Measurements from ENCODE around the gene ANKRD40CL.

Gene ANKRD40CL

DNA sequence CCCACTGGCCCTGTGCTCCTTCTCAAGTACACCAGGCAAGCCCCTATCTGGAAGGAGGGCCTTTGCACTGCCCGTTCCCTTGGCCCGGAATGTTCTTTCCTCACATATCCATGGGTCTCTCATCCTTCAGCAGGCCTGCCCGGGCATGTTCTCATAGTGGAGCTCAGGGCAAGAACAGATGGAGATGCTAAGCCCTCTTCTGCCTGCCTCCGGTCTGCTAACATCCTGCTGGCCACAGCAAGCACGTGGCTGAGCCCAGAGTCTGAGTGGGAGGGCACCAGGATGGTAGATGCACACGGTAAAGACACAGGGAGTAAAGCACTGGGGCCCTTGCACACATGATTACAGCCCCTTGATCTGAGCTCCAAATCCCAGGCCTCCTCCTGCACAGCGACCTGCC is 19.8 kb upstream of the ANKRD40CL start:
- DNase-seq = no peak

DNA sequence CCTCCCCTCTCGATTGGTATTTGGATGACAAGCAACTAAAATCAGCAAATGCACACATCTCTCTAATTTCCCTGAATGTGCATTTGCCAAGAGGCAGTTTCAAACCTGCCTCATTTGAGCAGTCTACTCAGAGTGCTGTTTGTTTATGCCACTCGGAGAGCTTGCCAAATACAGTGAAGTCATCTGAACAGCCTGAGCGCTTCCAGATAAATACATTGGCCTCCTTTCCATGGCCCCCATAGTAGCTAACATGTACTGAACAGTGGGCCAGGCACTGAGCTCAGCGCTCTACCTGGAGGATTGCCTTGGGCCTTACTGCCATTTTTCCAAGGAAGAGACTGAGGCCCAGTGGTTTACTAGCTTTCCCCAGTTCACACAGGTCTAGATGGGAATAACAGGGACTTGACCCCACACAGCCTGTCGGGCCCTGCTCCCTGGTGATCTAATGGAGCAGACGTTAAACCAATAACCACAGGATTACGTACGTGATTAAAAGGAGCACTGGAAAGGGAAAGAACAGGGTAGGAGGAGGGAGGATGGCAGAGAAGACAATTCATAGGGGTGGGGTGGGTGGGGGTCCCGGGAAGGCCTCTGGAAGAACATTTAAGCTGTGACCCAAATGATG is 18.7 kb upstream of the ANKRD40CL start:
- DNase-seq = no peak

DNA sequence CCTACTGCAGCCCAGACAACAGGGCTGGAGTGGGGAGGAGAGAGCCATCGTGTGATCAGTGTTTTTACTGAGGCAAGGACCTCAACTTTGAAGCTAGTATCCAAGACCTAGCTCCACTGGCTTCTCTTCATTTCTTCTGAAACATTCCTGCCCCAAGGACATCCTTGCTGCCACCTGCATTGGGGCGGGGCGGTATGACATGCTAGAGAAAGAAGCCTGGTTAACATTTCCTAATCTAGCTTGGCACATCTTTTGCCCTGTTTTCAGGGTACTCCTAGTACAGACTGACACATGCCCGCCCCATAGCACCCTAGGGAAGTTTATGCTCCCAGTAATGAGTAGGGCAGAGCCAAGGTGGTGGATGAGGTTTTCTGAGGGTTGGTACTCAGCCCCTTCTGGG is 17.8 kb upstream of the ANKRD40CL start:
- DNase-seq = no peak

DNA sequence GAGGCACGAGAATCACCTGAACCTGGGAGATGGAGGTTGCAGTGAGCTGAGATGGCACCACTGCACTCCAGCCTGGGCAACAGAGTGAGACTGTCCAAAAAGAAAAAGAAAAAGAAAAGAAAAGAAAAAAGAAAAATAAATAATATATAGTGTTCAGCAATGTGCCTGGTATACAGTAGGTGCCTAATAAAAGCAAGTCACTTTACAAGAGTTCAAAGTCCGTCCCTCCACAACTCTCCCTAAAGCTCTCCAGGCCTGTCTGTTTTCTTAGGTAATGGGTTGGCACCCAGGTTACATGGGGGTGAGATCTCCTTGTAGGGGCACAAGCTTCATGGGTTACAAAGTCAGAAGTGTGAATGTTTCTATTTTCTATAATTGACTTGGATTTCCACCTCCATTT is 16.6 kb upstream of the ANKRD40CL start:
- DNase-seq = no peak

DNA sequence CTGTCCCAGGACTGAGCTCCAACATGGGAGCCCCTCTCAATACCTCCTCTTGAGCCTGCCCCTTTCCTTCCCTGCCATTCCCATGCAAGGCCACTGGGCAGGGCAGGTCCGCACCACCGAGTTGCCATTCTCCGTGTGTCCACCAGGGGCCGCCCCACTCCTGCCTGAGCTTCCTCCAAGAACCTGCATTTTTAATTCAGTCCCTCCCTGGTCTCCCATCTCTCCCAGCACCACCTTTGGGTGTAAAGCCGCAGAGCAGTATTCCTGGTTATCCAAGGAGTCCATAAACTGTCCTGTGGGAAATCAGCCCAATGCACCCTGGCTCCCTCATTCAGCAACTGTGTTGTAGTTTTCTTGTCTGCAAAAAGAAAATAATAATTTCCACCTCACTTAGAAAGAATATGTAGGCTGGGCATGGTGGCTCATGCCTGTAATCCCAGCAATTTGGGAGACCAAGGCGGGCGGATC is 15.9 kb upstream of the ANKRD40CL start:
- DNase-seq = peak; percentile 44 to 75 (median 68)

DNA sequence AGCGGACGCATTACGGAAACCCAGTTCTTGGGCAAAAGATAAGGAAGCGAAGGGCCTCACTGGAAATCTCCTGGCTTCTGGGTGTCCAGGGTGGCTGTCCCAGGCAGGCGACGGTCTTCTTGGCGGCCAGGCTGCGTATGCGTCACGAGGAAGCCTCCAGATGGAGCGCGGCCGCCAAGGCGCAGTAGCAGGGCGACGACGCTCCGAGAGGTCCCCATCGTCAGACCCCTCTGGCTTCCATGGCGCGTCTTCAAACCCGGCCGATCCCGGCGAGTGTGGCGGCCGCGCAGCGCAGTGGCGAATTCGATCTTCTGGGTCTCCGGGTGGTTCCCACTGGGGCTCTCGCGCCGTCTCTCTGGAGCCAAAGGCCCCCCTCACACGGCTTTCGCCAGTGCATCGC is 13.8 kb upstream of the ANKRD40CL start:
- no peak for DNase-seq

DNA sequence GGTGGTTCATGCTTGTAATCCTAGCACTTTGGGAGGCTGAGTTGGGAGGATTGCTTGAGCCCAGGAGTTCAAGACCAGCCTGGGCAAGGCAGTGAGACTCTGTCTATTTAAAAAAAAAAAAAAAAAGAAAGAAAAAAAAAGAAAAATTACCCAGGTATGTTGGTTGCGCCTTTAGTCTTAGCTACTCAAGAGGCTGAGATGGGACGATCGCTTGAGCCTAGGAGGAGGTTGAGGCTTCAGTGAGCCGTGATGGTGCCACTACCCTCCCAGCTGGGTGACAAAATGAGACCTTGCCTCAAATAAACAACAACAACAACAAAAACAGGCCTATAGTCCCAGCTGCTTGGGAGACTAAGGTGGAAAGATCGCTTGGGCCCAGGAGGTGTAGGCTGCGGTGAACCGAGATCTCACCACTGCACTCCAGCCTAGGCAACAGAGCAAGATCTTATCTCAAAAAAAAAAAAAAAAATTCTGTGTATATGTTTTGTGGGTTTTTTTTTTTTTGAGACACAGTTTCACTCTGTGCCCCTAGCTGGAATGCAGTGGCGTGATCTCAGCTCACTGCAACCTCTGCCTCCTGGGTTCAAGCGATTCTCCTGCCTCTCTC is 12.5 kb upstream of the ANKRD40CL start:
- DNase-seq = peak; percentile 32 to 70 (median 55)

DNA sequence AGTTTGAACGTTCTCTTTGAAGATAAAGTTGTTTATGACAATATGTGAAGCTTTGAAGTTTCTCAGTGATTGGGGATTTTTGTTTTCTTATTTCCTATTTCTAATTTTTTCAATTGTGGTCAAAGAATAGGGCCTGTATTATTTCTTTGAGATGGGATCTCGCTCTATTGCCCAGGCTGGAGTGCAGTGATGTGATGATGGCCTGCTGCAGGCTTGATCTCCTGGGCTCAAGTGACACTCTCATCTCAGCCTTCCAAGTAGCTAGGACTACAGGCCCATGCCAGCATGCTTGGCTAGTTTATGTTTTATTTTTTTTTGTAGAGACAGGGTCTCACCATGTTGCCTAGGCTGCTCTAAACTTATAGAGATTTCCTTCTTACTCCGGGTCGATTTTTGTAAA is 11.7 kb upstream of the ANKRD40CL start:
- DNase-seq = no peak

DNA sequence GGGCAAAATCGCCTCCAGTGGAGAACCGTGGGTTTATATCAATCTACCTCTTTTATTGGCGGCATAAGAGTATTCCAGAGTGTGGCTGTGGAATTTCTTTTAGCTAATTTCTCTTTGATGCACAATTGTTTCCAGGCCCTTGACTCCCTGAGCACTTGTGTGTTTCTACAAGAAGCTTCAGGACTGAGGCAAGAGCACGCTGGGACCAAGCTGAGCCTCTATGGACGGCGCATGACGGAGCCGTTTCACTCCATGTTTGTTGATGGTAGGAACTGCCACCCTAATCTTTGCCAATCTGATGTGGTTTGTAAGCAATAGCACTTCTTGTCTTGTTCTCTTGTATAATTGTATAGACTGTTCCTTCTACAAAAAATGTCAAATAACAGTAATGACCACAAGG is 11.2 kb upstream of the ANKRD40CL start:
- no peak for DNase-seq

DNA sequence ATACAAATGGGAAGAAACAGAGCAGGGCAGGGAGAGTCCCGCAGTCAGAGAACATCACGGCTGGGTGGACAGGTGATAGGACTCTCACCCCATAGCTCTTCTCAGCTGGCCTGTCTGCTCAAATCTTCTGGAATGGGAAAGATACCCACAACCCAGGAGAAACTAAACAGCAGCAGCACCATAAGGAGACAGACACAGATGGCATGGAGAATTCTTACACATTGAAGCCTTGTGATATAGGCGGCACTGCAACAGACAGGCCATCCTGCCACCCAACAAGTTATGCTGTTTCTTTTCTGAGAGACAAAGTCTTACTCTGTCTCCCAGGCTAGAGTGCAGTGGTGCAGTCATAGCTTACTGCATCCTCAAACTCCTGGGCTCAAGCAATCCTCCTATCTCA is 8.6 kb upstream of the ANKRD40CL start:
- DNase-seq = no peak

DNA sequence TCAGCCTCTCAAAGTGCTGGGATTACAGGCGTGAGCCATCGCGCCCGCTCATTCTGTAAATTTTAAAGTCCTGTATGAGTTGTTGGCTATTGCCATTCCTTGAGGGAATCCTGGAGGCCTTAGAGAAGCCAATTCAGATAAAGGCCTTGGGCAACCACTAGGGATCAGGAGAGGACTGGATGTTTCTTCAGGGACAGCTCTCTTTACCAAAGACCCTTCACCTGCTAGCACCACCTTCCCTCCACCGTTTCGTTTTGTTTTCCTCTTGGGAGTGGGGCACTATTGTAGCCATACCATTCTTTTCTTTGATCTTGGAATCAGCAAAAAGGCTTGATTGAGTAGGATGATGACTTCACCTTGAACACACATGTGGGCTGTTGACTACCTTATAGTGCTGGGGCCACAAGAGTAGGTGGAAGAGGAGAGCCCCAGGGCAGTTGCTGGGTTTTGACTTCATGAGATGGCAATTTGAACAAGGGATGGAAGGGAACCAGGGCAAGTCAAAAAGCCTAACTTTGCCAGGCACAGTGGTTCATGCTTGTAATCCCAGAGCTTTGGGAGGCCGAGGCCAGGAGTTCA is 7.0 kb upstream of the ANKRD40CL start:
- no peak for DNase-seq

DNA sequence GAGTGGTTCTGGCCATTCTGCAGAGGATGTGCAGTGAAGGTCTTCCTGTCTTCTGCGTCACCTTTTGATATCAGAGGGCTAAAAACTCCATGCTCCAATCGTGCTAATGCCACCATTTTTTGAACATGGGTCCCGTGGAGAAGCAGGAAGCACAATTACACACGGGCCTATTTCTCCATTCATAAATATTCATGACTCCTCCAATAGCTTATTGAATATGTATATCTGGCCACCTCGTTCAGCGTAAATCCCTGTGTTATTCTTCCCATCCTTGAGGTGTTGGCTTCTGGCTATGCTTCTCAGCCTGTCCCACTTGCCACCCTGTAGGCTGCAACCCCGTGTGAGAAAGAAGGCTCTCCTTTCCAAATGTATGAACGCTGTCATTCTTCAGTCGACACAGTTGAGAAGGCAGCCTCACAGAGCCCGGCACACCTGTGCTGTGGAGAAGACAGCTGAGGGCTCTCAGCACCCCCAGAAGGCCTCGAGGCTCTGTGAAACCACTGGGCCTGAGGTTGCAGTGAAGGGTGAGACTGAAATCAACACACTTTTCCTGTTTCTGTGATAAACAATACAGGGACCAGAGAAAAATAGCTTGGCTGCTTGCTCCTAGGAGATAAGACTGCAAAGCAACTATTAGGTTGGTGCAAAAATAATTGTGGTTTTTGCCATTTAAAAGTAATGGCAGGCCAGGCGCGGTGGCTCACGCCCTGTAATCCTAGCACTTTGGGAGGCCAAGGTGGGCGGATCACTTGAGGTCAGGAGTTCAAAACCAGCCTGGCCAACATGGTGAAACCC is 4.9 kb upstream of the ANKRD40CL start:
- no peak for DNase-seq

DNA sequence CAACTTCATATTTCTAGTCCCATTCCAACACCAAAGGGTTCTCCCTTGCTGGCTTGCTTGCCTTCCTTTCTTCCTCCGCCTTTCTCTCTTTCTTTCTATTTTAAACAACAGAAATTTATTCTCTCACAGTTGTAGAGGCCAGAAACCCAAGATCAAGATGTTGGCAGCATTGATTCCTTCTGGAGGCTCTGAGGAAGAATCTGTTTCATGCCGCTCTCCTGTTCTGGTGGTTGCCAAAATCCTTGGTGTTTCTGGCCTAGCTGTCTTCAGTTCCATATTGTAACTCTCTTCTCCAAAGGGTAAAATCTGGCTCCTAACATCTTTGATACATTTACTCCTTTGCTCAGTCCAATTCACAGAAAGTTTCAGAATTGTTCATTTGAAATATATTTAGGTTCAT is 3.0 kb upstream of the ANKRD40CL start:
- DNase-seq = no peak

DNA sequence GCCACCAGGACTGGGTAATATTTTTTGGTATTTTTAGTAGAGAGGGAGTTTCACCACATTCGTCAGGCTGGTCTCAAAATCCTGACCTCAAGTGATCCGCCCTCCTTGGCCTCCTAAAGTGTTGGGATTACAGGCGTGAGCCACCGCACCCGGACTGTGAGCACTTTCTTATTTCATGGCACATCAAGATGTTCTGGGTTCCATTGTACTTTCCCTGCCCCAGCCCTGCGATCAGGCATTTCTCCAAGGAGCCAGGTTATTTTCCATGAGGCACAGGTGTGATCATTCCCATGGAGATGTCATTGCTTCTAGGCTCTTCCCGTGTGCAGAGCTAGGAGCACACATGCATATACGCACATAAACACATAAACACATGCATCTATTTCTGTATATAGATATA is 2.6 kb upstream of the ANKRD40CL start:
- no peak for DNase-seq

DNA sequence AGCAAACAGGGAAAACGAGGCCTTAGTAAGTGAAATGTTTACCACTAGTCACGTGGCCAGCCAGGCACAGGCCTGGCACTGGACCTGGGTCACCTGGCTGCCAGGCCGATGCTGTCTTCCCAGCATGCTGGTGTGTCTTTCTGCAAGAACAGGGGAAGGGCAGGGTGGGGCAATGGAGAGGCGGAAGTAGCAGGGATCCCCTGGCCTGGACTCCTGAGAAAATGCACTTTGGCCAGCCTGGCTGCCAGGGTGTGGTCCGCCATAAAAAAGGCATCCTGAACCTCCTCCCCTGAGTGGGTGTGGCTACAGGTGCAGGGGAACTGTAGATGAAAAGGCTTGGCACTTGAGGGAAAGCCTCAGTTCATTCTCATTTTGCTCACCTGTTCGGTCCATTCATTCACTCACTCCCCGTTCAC is 1.0 kb upstream of the ANKRD40CL start:
- DNase-seq = no peak

DNA sequence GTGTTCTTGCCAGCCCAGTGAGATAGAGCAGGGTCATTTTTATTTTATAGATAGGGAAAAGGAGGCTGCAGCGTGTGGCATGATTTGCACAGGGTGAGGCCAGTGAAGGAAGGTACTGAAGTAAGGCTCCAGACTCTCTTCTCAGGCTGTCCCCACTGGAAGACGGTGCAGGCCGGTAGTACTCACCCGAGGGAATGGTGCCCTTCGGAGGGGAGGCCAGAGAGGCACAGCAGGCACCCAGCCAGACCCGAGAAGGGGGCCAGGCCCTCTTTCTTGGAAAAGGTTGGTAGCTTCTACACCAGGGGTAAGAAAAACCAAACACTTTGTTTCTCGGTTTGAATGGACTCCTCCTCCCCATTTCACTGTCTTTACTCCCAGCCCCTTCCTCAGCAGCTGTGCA is 288 bp downstream of the ANKRD40CL start:
- no peak for DNase-seq

DNA sequence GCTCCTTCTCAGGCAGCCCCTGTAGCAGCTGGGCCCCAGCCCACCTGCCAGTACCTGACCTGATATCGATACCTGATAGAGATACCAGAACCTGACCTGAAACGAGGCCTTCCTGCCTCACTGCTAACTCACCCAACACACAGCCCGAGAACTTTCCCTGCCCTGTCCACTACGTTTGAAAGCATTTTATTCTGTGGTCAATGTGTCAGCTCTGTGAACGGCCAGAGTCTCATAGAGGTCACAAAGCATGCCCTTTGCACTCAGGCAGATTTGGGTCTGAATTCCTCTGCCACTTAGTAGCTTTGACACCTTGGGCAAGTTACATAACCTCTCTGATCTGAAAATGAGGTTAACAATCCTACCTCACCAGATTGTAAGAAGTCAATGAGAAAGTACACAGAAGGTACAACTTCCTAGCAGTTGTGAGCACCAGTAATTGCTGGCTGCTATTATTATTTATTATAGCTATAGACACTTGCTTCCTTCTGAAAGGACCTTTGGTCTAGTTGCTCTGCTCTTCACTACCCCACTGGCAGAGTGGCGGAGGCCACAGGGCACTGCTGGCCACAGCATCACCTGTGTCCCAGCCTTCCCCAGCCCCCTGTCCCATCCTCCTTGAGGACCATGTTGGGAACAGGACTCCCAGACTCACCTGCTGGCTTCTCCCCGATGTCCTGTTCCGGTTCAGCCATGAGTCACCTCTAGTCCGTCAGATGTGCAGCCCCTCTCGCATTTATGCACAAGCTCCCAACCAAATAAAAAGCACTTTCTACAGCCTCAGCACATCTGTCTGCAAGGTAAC is 895 bp downstream of the ANKRD40CL start:
- no peak for DNase-seq

DNA sequence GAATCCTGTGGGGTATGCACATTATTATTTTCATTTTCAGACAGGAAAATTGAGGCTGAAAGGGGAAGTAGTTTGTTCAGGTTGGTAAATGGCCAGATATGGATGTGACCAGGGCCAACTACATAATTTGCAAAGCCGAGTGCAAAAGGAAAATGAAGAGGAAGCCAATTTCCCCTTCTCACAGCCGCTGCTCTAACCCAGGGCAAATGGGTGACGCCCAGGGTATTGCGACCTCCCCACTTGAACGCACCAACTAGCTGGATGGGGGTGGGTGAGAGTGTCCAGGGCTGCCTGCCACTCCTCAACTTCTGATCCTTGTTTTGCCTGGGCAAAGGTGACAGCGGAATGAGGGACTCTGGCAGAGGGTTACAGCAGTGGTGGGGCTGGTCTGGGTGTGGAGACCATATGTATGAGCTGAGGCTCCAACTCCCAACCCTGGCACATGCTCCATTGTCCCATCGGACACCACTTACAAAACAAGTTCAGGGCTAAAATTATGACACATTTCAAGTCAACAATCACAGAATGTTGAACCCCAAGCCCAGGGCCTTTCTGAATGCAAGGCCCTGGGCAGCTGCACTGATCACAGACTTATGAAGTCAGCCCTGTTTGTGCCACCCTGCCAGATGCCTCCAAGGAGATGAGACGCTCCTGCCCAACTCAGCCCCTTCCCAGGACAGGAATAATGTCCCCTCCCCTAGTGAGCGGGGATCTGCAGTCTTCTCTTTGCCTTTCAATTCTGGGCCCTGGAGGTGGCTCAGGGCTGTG is 1.7 kb downstream of the ANKRD40CL start:
- DNase-seq = no peak

DNA sequence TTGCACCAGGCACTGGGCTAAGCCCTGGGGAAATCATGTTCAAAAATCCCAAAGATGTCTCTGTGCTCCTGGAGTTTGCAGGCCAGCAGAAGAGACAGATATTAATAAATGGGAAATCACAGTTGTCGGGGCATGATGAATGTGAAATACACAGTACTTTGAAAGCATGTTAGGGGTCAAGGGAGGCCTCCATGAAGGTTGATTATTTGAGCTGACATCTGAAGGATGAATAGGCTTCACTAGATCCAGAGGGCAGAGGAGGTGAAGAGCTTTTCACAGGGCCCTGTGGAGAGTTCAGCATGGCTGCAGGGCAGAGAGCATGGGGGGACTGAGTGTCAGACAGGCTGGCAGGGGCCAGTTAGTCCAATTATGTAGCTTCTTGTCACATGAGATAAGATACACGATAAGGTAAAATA is 2.6 kb downstream of the ANKRD40CL start:
- no peak for DNase-seq

DNA sequence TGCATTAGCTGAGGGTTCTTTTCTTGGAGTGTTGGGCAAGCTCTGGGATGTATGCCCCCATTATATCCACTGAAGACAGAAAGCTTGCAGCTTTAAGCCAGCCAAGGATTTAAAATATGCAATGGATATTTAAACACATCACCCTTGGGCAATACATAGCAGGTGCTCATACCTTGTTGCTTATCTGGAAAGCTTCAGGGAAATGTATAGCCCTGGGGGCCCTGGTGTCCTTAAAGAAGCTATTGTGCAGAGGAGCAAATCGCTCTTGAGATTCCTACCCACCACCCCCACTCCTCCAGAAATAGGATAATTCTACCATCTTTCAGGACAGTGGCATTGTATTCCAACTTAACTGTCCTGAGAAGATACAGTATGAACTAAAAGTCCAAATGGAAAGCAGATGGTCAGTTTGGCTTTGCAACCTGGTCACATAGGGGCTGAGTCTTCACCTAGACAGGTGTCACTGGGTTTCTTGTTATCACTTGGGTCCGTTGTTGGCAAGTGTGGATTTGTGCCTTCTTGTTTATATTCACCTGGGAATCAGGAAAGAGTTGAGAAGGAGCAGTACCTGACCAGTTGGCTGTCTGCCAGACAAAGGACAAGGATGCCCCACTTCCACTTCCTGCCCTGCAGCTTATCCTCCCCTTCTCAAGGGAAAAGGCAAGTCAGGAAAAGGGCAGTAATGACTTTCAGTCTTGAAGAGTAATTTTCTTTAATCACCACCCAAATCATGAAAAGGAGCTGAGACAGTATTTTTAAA is 3.4 kb downstream of the ANKRD40CL start:
- no peak for DNase-seq

DNA sequence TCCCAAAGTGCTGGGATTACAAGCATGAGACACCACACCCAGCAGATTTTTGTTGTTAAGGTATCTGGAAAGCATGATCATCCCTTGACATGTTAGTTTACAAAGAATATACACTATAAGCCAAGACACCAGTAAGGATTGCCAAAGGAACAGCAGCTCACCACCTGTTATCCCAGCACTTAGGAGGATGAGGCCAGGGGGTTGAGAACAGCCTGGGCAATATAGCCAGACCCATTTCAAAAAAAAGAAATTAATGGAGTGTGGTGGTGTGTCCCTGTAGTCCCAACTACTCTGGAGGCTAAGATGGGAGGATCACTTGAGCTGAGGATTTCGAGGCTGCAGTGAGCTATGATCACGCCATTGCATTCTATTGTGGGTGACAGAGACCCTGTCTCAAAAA is 5.1 kb downstream of the ANKRD40CL start:
- DNase-seq = no peak

Measured in T-helper 1 cell (primary cell).